ENCODE measurements around the gene AKAP13.

Gene AKAP13

GRCh38 chr15:85750319-85751290 lies 370.2 kb downstream of the AKAP13 start:
- Mint-ChIP-seq H3K27me3 (no peaks in the 10 kb centered on the region), H3K4me3 (no peak overlapping the region), H3K4me1 (peaks cover 40% of the 10 kb centered on the region), H3K9me3 (no peaks in the 10 kb centered on the region), H3K27ac (peak overlapping the region; percentile 2 to 70)
- DNase-seq (no peak), ATAC-seq (peak; percentile 18)

GRCh38 chr15:85751291-85752123 lies 371.1 kb downstream of the AKAP13 start:
- peaks cover 40% of the 10 kb centered on the region for H3K4me1 Mint-ChIP-seq
- DNase-seq (no peak), ATAC-seq (peak; percentile 61)
- no peaks in the 10 kb centered on the region for H3K9me3 Mint-ChIP-seq
- H3K27ac Mint-ChIP-seq: peak overlapping the region; percentile 70 to 92
- no peak overlapping the region for H3K4me3 Mint-ChIP-seq
- H3K27me3 Mint-ChIP-seq: no peaks in the 10 kb centered on the region

DNA sequence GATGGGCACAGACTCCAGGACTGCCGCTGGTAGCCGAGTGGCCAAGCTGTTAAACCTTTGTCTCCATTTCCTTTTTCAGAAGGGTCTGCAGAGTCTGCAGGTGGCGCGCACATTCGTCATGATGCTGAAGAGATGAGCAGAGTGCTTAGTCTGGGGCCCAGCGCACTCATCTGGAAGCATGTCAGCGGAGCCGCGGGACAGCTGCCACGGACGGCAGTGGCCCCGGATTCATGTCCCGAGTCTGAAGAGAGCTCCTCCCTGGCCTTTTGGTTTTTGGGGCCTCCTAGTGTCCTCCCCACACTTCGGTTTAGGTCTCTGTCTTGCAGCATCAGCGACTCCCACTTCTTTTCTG lies 371.7 kb downstream of the AKAP13 start:
- peaks cover 40% of the 10 kb centered on the region for H3K4me1 Mint-ChIP-seq
- H3K4me3 Mint-ChIP-seq: no peak overlapping the region
- no peaks in the 10 kb centered on the region for H3K9me3 Mint-ChIP-seq
- ATAC-seq (no peak), DNase-seq (no peak)
- H3K27me3 Mint-ChIP-seq: no peaks in the 10 kb centered on the region
- peak overlapping the region in 1 of 2 donors; percentile 92 for H3K27ac Mint-ChIP-seq

GRCh38 chr15:85752491-85752961 lies 372.1 kb downstream of the AKAP13 start:
- ATAC-seq (no peak), DNase-seq (no peak)
- Mint-ChIP-seq H3K9me3 (no peaks in the 10 kb centered on the region), H3K4me3 (peak overlapping the region in 1 of 2 donors; percentile 36), H3K27ac (peak overlapping the region; percentile 58 to 92), H3K27me3 (no peaks in the 10 kb centered on the region), H3K4me1 (peaks cover 40% of the 10 kb centered on the region)

- ATAC-seq: no peak
- H3K4me1 Mint-ChIP-seq: peaks cover 40% of the 10 kb centered on the region
- no peak for DNase-seq
- H3K4me3 Mint-ChIP-seq: no peak overlapping the region
- H3K27ac Mint-ChIP-seq: no peak overlapping the region
- H3K9me3 Mint-ChIP-seq: no peaks in the 10 kb centered on the region
- H3K27me3 Mint-ChIP-seq: no peaks in the 10 kb centered on the region
Measured at GRCh38 chr15:85753261-85753660, 372.9 kb downstream of the AKAP13 start.

DNA sequence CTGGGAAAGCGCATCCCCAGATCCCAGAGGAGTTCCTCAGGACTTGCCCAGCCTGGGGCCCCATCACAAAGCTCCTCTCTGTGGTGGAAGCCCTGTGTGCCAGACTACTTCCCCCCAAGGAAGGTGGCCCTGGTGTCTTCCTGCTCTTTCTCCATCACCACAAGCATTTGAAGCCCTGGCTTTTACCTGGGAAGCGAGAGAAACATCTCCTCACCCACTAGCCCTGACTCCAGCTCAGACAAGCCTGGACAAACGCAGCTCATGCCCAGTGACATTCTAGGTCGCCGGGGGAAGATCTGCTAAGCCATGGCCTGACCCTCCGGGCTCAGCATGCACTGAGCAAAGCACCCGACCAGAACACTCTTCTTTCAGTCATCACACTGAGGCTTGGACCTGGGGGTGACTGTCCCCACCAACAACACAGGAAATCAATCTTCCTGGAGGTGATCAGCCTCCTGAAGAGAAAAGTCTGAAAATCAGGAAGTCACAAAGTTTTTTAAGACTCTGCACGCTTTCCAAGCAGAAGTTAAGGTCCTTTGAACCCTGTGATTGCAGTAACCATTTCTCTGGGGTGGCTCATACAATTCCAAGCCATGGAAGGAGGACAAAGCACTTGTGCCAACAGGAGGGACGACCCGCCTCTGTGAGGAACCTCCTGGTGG lies 373.5 kb downstream of the AKAP13 start:
- DNase-seq (no peak), ATAC-seq (no peak)
- H3K27me3 Mint-ChIP-seq: no peaks in the 10 kb centered on the region
- no peaks in the 10 kb centered on the region for H3K9me3 Mint-ChIP-seq
- peaks cover 36% of the 10 kb centered on the region for H3K4me1 Mint-ChIP-seq
- H3K27ac Mint-ChIP-seq: peak overlapping the region; percentile 20 to 79
- H3K4me3 Mint-ChIP-seq: peak overlapping the region in 1 of 2 donors; percentile 36

DNA sequence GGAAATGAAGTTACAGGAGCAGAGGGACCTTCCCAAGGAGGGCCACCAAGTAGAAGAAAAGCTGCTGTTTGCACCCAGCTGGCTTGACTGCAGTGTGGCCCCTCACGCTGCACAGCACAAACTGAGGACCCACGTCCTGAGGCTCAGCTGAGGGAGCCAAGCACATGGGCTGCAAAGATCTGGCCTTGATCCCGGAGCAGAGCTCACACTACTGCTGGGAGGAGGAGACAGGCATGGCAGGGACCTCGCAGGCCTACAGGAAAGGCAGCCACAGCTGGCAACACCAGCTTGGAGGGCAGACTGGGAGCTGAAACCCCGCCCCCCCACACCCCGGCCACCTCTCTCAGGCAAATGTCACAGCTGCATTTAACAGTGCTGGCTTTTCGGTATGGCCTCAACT lies 374.6 kb downstream of the AKAP13 start:
- H3K4me3 Mint-ChIP-seq: no peak overlapping the region
- H3K4me1 Mint-ChIP-seq: peaks cover 35% of the 10 kb centered on the region
- H3K27me3 Mint-ChIP-seq: no peaks in the 10 kb centered on the region
- ATAC-seq (no peak), DNase-seq (no peak)
- no peaks in the 10 kb centered on the region for H3K9me3 Mint-ChIP-seq
- H3K27ac Mint-ChIP-seq: peak overlapping the region in 1 of 2 donors; percentile 85

- H3K27me3 Mint-ChIP-seq: no peaks in the 10 kb centered on the region
- no peak overlapping the region for H3K4me3 Mint-ChIP-seq
- DNase-seq: no peak
- no peaks in the 10 kb centered on the region for H3K9me3 Mint-ChIP-seq
- ATAC-seq: no peak
- peaks cover 35% of the 10 kb centered on the region for H3K4me1 Mint-ChIP-seq
- no peak overlapping the region for H3K27ac Mint-ChIP-seq
Measured at GRCh38 chr15:85755471-85755870, 375.1 kb downstream of the AKAP13 start.

- Mint-ChIP-seq H3K4me1 (peaks cover 30% of the 10 kb centered on the region), H3K9me3 (no peaks in the 10 kb centered on the region), H3K4me3 (no peak overlapping the region), H3K27me3 (no peaks in the 10 kb centered on the region), H3K27ac (peak overlapping the region in 1 of 2 donors; percentile 19)
- no peak for DNase-seq
- no peak for ATAC-seq
Measured at GRCh38 chr15:85755942-85756341, 375.5 kb downstream of the AKAP13 start.

- DNase-seq (no peak), ATAC-seq (no peak)
- Mint-ChIP-seq H3K9me3 (no peaks in the 10 kb centered on the region), H3K4me1 (peaks cover 24% of the 10 kb centered on the region), H3K4me3 (no peak overlapping the region), H3K27ac (peak overlapping the region in 1 of 2 donors; percentile 19), H3K27me3 (no peaks in the 10 kb centered on the region)
Measured at GRCh38 chr15:85756411-85757072, 376.1 kb downstream of the AKAP13 start.

DNA sequence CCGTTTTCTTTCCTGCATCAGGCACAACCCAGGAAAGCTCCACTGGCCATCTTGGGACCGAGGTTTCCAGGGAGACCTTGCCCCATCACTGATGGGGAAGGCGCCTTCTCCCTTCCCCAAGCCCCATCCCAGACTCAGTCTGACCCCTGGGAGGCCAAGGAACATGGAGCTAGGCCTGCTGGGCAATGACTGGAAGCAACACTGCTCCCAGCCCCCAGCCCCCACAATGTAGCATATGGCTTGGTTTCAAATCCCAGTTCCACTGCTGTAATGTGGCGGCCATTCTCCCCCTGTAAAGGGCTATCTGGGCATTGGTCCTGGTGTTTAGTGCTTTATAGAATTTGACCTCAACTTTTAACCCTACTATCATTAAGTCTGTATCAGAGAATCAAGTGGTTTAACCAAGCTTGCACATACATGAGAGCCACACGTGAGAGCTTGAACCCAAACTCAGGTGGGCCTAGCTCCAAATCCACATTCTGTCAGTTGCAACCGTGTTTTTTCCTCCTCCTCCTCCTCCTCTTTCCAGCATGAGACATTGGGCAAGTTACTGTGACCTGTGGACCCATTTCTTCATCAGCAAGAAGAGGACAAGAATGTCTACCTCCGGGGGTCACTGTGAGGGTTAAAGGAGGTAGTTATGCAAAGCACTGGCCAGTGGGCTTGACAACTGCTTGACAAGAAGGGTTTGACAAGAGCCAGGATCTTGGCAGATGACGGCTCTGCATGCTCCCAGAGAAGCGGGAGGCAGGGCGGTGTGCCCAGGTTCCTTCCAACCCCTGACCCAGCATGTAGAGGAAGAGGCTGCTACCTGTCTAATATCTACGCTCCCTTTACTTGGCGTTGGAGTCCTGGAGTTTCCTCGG lies 376.9 kb downstream of the AKAP13 start:
- Mint-ChIP-seq H3K9me3 (no peaks in the 10 kb centered on the region), H3K4me1 (peaks cover 17% of the 10 kb centered on the region), H3K27ac (no peak overlapping the region), H3K27me3 (no peaks in the 10 kb centered on the region), H3K4me3 (no peak overlapping the region)
- no peak for ATAC-seq
- DNase-seq: no peak

DNA sequence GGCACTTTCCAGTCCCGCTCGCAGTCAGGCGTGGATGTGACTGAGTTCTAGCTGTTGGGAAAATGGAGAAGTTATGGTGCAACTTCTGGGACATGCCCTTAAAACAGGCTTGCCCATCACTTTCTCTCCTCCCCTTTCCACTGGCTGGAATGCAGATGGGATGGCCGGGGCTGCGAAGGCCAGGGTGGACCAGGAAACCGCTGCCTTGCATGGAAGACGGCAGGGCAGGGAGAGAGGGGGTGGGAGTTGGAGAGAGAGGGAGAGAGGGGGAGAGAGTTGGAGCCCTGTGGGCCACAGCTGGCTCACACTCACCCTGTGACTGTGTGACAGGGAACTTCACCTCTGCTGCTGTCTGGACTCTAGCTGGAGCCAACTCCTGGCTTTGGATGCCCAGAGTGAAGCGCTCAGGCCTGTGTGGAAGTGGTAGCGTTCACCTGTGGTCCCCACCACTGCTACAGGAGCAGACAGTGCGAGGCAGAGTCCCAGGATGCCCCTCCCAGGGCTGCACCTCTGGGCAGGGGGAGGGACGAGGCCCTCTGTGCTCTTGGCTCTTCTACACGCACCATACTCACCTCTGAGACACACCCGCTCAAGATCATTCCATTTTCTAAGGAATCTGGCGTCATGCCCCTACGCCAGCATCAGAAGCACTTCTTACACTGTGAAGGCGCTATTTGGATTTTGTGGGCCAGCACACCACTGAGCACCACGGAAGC lies 377.7 kb downstream of the AKAP13 start:
- Mint-ChIP-seq H3K27me3 (no peaks in the 10 kb centered on the region), H3K4me3 (no peak overlapping the region), H3K27ac (no peak overlapping the region), H3K9me3 (no peaks in the 10 kb centered on the region), H3K4me1 (peaks cover 9% of the 10 kb centered on the region)
- DNase-seq (no peak), ATAC-seq (no peak)

DNA sequence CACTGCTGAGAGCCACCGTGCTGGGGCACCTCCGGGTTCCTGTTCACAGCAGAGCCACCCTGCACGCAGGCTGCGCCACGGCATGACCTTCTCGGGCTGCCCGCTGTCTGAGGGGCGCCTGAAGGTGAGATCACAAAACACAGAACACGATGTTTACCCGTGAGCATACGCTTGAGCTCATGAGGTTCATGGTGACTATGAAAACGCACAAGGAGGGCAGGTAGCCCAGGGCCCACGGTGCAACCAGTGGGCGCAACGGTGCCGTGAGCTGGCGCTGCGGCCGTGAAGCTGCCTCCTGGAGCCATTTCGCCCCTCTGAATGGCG lies 378.2 kb downstream of the AKAP13 start:
- H3K4me3 Mint-ChIP-seq: no peak overlapping the region
- H3K27ac Mint-ChIP-seq: no peak overlapping the region
- ATAC-seq: no peak
- no peaks in the 10 kb centered on the region for H3K27me3 Mint-ChIP-seq
- H3K4me1 Mint-ChIP-seq: peaks cover 5% of the 10 kb centered on the region
- no peaks in the 10 kb centered on the region for H3K9me3 Mint-ChIP-seq
- no peak for DNase-seq

GRCh38 chr15:85759376-85759775 lies 379.0 kb downstream of the AKAP13 start:
- ATAC-seq (no peak), DNase-seq (no peak)
- H3K9me3 Mint-ChIP-seq: no peaks in the 10 kb centered on the region
- H3K27ac Mint-ChIP-seq: no peak overlapping the region
- H3K4me3 Mint-ChIP-seq: no peak overlapping the region
- H3K4me1 Mint-ChIP-seq: no peaks in the 10 kb centered on the region
- no peaks in the 10 kb centered on the region for H3K27me3 Mint-ChIP-seq
